HCT116 (cell line): ENCODE measurements around the gene SCTR. TPM values are rescaled to one million over a fixed set of nuclear protein-coding genes. Genes with fewer than 3 reads are reported as not detected.

Source experiments
- ATAC-seq: fragments of 200-7000 bp; cut with Tn5 transposase; 2 replicates; pipeline ENCODE4 v1.9.1; 2020; ENCODE audit warnings: mild to moderate bottlenecking, moderate library complexity
- BruUV-seq: library from RNA; stranded (reverse); fragments of 400-500 nt; replicated peaks from 2 replicates; lab custom pipeline; 2021; lab: Mats Ljungman, UMichigan
- CTCF ChIA-PET: fragments of 300-600 bp; sonication (Branson Sonifier 250); formaldehyde crosslinking; loops from one replicate; lab custom pipeline; 2021; ENCODE audit warnings: antibody characterized with exemption; lab: Charles Lee
- POLR2A ChIA-PET: fragments of 300-600, 350-600 bp; sonication (Branson Sonifier 250); formaldehyde crosslinking; loops from one replicate; lab custom pipeline; 2021; ENCODE audit warnings: antibody characterized with exemption; lab: Charles Lee
- RAD21 ChIA-PET, 2 experiments: fragments of 300-600 bp; sonication (Branson Sonifier 250); formaldehyde crosslinking; loops; one replicate each; lab custom pipeline; 2023; ENCODE audit warnings: low total read pairs in 2 of 2; ENCODE audit not compliant: uncharacterized antibody in 2 of 2, unreplicated experiment in 2 of 2, low non-redundant PET in 1 of 2; lab: Charles Lee
- DNase-seq: peaks from one replicate; pipeline ENCODE4 v3.0.0-alpha.2; 2010; ENCODE audit warnings: low read depth, low spot score
- H2AFZ ChIP-seq: fragments of 200-600 bp; shearing (Covaris generic), sonication (generic); 2 replicates; pipeline ENCODE4 v1.6.1; 2017; ENCODE audit warnings: low read depth, mixed run types, mixed read lengths, antibody characterized with exemption, low read length; ENCODE audit not compliant: poor library complexity, severe bottlenecking
- H3K27ac ChIP-seq: 2 replicates; pipeline ENCODE4 v1.5.1; 2012; ENCODE audit warnings: low read depth, low read length
- H3K27me3 ChIP-seq: fragments of 200-600 bp; sonication (generic); 2 replicates; pipeline ENCODE4 v1.6.1; 2016; ENCODE audit warnings: mixed run types, low read length, mixed read lengths; ENCODE audit not compliant: insufficient read depth
- H3K36me3 ChIP-seq, 2 experiments: fragments of 200-500 bp in 1 of 2; fragments of 200-600 bp in 1 of 2; sonication (Bioruptor generic) in 1 of 2; sonication (generic) in 1 of 2; 2 replicates each; pipeline versions ENCODE4 v1.5.1 to v1.6.1; 2014 to 2016; ENCODE audit warnings: low read length in 2 of 2, inconsistent platforms in 1 of 2, mixed read lengths in 1 of 2, mixed run types in 1 of 2; ENCODE audit not compliant: insufficient read depth in 2 of 2, control insufficient read depth in 1 of 2
- H3K4me1 ChIP-seq, 2 experiments: fragments of 200-600 bp in 1 of 2; sonication (generic) in 1 of 2; 2 replicates each; pipeline versions ENCODE4 v1.5.1 to v1.6.1; 2012 to 2017; ENCODE audit warnings: low read length in 2 of 2, inconsistent platforms in 1 of 2, mild to moderate bottlenecking in 1 of 2, mixed read lengths in 1 of 2, mixed run types in 1 of 2, moderate library complexity in 1 of 2; ENCODE audit not compliant: insufficient read depth in 2 of 2, control insufficient read depth in 1 of 2
- H3K4me2 ChIP-seq: fragments of 200-600 bp; sonication (generic); 2 replicates; pipeline ENCODE4 v1.6.1; 2017; ENCODE audit warnings: mixed run types, low read length, mixed read lengths
- H3K4me3 ChIP-seq, 2 experiments: fragments of 200-600 bp in 1 of 2; sonication (generic) in 1 of 2; replicated peaks in 1 of 2; 2 replicates each; pipeline ENCODE4 v1.5.1; 2011 to 2016; ENCODE audit warnings: low read length in 2 of 2, control low read depth in 1 of 2, low read depth in 1 of 2, mild to moderate bottlenecking in 1 of 2, mixed read lengths in 1 of 2, mixed run types in 1 of 2
- H3K79me2 ChIP-seq: fragments of 200-600 bp; sonication (generic); 2 replicates; pipeline ENCODE4 v1.6.1; 2017; ENCODE audit warnings: mild to moderate bottlenecking, mixed run types, low read length, moderate library complexity, mixed read lengths; ENCODE audit not compliant: insufficient read depth
- H3K9ac ChIP-seq: fragments of 200-600 bp; sonication (generic); 2 replicates; pipeline ENCODE4 v1.6.1; 2016; ENCODE audit warnings: low read length, mixed read lengths
- H3K9me2 ChIP-seq: fragments of 200-600 bp; sonication (generic), shearing (Covaris generic); 2 replicates; pipeline ENCODE4 v1.6.1; 2017; ENCODE audit warnings: mixed run types, mild to moderate bottlenecking, moderate library complexity; ENCODE audit not compliant: insufficient read depth
- H3K9me3 ChIP-seq, 2 experiments: fragments of 200-500 bp in 1 of 2; fragments of 200-600 bp in 1 of 2; sonication (Bioruptor generic) in 1 of 2; sonication (generic) in 1 of 2; 2 replicates each; pipeline ENCODE4 v1.6.1; 2014 to 2017; ENCODE audit warnings: low read length in 2 of 2, mixed read lengths in 2 of 2, inconsistent platforms in 1 of 2, low read depth in 1 of 2, mild to moderate bottlenecking in 1 of 2, mixed run types in 1 of 2, moderate library complexity in 1 of 2; ENCODE audit not compliant: control insufficient read depth in 1 of 2, insufficient read depth in 1 of 2
- H4K20me1 ChIP-seq: fragments of 200-600 bp; sonication (generic), shearing (Covaris generic); 2 replicates; pipeline ENCODE4 v1.6.1; 2017; ENCODE audit warnings: mixed run types, mild to moderate bottlenecking, moderate library complexity; ENCODE audit not compliant: insufficient read depth
- EGR1 ChIP-seq: IDR thresholded peaks from 2 replicates; pipeline ENCODE4 v1.6.1; 2012; ENCODE audit warnings: low read depth
- ELF1 ChIP-seq: IDR thresholded peaks from 2 replicates; pipeline ENCODE4 v1.6.1; 2012; ENCODE audit warnings: low read depth, borderline replicate concordance
- JUND ChIP-seq: IDR thresholded peaks from 2 replicates; pipeline ENCODE4 v1.6.1; 2012
- POLR2AphosphoS5 ChIP-seq: IDR thresholded peaks from 2 replicates; pipeline ENCODE4 v1.6.1; 2011; ENCODE audit warnings: mild to moderate bottlenecking, low read depth, low read length, moderate library complexity
- SIN3A ChIP-seq: IDR thresholded peaks from 2 replicates; pipeline ENCODE4 v1.6.1; 2012; ENCODE audit warnings: low read depth
- TCF7L2 ChIP-seq: IDR thresholded peaks from 2 replicates; pipeline ENCODE4 v1.7.0; 2011; ENCODE audit warnings: borderline replicate concordance, inconsistent platforms; ENCODE audit not compliant: insufficient read depth, insufficient read length; ENCODE audit errors: extremely low read depth
- YY1 ChIP-seq: IDR thresholded peaks from 2 replicates; pipeline ENCODE4 v1.6.1; 2011; ENCODE audit warnings: low read length, low read depth, moderate library complexity, mild to moderate bottlenecking; ENCODE audit not compliant: insufficient replicate concordance; ENCODE audit errors: extremely low read depth
- intact Hi-C: fragments of 100-400 bp; cut with micrococcal nuclease; formaldehyde crosslinking; loops from 2 replicates; pipeline ENCODE4 v1.10.0; 2022
- total RNA-seq: library from RNA; stranded (reverse); gene quantifications from one replicate; pipeline ENCODE4 v1.2.1, GENCODE V29; 2021; ENCODE audit not compliant: unreplicated experiment
- TF ChIP-seq, protein P1 (sequence below): IDR thresholded peaks from 2 replicates; pipeline ENCODE4 v1.6.1; 2012
- TF ChIP-seq, protein P2 (sequence below): IDR thresholded peaks from 2 replicates; pipeline ENCODE4 v1.6.1; 2012
- TF ChIP-seq, protein P3 (sequence below), 3 experiments: fragments of 200-600 bp in 1 of 3; sonication (generic) in 1 of 3; IDR thresholded peaks in 2 of 3; conservative IDR thresholded peaks in 1 of 3; 2 replicates each; pipeline ENCODE4 v1.5.1; 2012 to 2017; ENCODE audit warnings: low read depth in 2 of 3, low read length in 2 of 3, antibody characterized with exemption in 1 of 3, borderline replicate concordance in 1 of 3, control low read depth in 1 of 3, mild to moderate bottlenecking in 1 of 3, mixed read lengths in 1 of 3, mixed run types in 1 of 3, moderate library complexity in 1 of 3; ENCODE audit not compliant: insufficient read depth in 1 of 3

The SCTR gene
- total RNA-seq, 1 experiment from 2014 or later: not detected

DNA sequence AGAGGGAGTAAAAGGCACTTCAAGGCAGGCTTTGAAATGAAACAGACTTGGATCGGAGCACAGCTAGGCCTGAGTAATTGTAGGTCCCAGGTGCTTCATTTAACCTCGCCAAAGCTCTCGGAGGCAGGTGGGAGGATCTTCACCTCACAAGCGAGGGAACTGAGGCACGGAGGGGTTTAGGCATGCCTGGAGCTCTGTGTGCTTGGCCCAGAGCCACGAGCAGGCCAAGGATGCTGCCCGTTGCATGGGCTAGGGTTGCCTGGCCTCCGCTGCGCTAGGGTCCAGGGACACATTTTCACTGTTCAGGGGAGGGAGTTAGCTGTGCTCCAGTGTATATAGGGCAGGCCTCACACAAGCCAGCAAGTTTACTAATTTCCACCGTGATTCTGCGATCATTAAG is 81.4 kb downstream of the SCTR start:
- ChIA-PET RAD21 (no interaction called here), POLR2A (no interaction called here), CTCF (no interaction called here)
- H3K79me2 ChIP-seq: no peaks in the 10 kb centered on the region
- H3K9me3 ChIP-seq: no peaks in the 10 kb centered on the region
- no peak overlapping the region for H3K27ac ChIP-seq
- no peaks in the 10 kb centered on the region for H3K27me3 ChIP-seq
- ATAC-seq: no peak
- no peak overlapping the region for H3K4me3 ChIP-seq
- intact Hi-C loops: no loop called here
- no peaks in the 10 kb centered on the region for H3K9me2 ChIP-seq
- no peak for TF ChIP-seq TCF7L2
- TF ChIP-seq POLR2AphosphoS5: no peak
- no peak for TF ChIP-seq SIN3A
- TF ChIP-seq, protein P1, sequence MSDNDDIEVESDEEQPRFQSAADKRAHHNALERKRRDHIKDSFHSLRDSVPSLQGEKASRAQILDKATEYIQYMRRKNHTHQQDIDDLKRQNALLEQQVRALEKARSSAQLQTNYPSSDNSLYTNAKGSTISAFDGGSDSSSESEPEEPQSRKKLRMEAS: no peak
- no peak for TF ChIP-seq ELF1
- no peak for TF ChIP-seq EGR1
- no peak for TF ChIP-seq JUND
- TF ChIP-seq, protein P2, sequence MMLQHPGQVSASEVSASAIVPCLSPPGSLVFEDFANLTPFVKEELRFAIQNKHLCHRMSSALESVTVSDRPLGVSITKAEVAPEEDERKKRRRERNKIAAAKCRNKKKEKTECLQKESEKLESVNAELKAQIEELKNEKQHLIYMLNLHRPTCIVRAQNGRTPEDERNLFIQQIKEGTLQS: no peak
- TF ChIP-seq YY1: no peak
- TF ChIP-seq, protein P3, sequence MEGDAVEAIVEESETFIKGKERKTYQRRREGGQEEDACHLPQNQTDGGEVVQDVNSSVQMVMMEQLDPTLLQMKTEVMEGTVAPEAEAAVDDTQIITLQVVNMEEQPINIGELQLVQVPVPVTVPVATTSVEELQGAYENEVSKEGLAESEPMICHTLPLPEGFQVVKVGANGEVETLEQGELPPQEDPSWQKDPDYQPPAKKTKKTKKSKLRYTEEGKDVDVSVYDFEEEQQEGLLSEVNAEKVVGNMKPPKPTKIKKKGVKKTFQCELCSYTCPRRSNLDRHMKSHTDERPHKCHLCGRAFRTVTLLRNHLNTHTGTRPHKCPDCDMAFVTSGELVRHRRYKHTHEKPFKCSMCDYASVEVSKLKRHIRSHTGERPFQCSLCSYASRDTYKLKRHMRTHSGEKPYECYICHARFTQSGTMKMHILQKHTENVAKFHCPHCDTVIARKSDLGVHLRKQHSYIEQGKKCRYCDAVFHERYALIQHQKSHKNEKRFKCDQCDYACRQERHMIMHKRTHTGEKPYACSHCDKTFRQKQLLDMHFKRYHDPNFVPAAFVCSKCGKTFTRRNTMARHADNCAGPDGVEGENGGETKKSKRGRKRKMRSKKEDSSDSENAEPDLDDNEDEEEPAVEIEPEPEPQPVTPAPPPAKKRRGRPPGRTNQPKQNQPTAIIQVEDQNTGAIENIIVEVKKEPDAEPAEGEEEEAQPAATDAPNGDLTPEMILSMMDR (IDR thresholded peaks at IDR 0.05 in 2 of 3, conservative IDR thresholded peaks at IDR 0.05 in 1 of 3; ENCODE audit: borderline replicate concordance in 1 of 3, insufficient read depth in 1 of 3, low read depth in 2 of 3, low read length in 2 of 3): no peak
- H3K36me3 ChIP-seq: no peaks in the 10 kb centered on the region
- BruUV-seq: no TSS peak
- H4K20me1 ChIP-seq: no peaks in the 10 kb centered on the region
- H3K4me1 ChIP-seq: no peaks in the 10 kb centered on the region
- no peak for DNase-seq
- no peak overlapping the region for H3K9ac ChIP-seq
- no peak overlapping the region for H3K4me2 ChIP-seq
- H2AFZ ChIP-seq: no peak overlapping the region
